ENCODE data around the gene ITPR1.

Gene ITPR1

GRCh38 chr3:4826237-4827100, 333.3 kb downstream of the ITPR1 start:
- Histone ChIP-seq H3K4me2 (peak overlapping the region; percentile 79), H3K36me3 (0 out of 2 replicates have a peak, but pooled peaks cover 9% of the 10 kb centered on the region), H3K4me1 (peaks cover 40% of the 10 kb centered on the region), H3K9me3 (no peaks in the 10 kb centered on the region), H4K20me1 (peaks cover 83% of the 10 kb centered on the region), H3K27ac (no peak overlapping the region), H3K27me3 (peaks cover 59% of the 10 kb centered on the region), H3K9ac (no peak overlapping the region), H3K4me3 (no peak overlapping the region)
- no peak for TF ChIP-seq Cebpa-rat (IDR thresholded peaks at IDR 0.05)

- H3K9me3 ChIP-seq, result no peaks in the 10 kb centered on the region
- peaks cover 83% of the 10 kb centered on the region for H4K20me1 ChIP-seq
- no peak for TF ChIP-seq Cebpa-rat (IDR thresholded peaks at IDR 0.05)
- H3K4me3 ChIP-seq, result no peak overlapping the region
- H3K4me2 ChIP-seq, result peak overlapping the region; percentile 79
- no peak overlapping the region for H3K27ac ChIP-seq
- H3K27me3 ChIP-seq, result peaks cover 49% of the 10 kb centered on the region
- peaks cover 45% of the 10 kb centered on the region for H3K4me1 ChIP-seq
- 0 out of 2 replicates have a peak, but pooled peaks cover 9% of the 10 kb centered on the region for H3K36me3 ChIP-seq
- no peak overlapping the region for H3K9ac ChIP-seq
These were observed 334.6 kb downstream of the ITPR1 start for GRCh38 chr3:4827767-4828166.

GRCh38 chr3:4828279-4829030, 335.3 kb downstream of the ITPR1 start:
- no peak overlapping the region for H3K4me2 ChIP-seq
- H4K20me1 ChIP-seq, result peaks cover 81% of the 10 kb centered on the region
- H3K4me3 ChIP-seq, result no peak overlapping the region
- no peaks in the 10 kb centered on the region for H3K9me3 ChIP-seq
- 0 out of 2 replicates have a peak, but pooled peaks cover 9% of the 10 kb centered on the region for H3K36me3 ChIP-seq
- TF ChIP-seq Cebpa-rat (IDR thresholded peaks at IDR 0.05), result no peak
- H3K9ac ChIP-seq, result no peak overlapping the region
- peaks cover 47% of the 10 kb centered on the region for H3K4me1 ChIP-seq
- H3K27me3 ChIP-seq, result peaks cover 49% of the 10 kb centered on the region
- H3K27ac ChIP-seq, result no peak overlapping the region

GRCh38 chr3:4829031-4829394, 335.9 kb downstream of the ITPR1 start:
- no peak overlapping the region for H3K4me3 ChIP-seq
- H3K36me3 ChIP-seq, result 0 out of 2 replicates have a peak, but pooled peaks cover 6% of the 10 kb centered on the region
- H4K20me1 ChIP-seq, result peaks cover 81% of the 10 kb centered on the region

GRCh38 chr3:4830586-4830914, 337.4 kb downstream of the ITPR1 start:
- H3K4me3 ChIP-seq, result no peak overlapping the region
- no peak overlapping the region for H3K27ac ChIP-seq
- H4K20me1 ChIP-seq, result peaks cover 78% of the 10 kb centered on the region
- H3K4me1 ChIP-seq, result peaks cover 68% of the 10 kb centered on the region
- H3K9me3 ChIP-seq, result no peaks in the 10 kb centered on the region
- peak overlapping the region; percentile 74 for H3K4me2 ChIP-seq
- H3K36me3 ChIP-seq, result no peaks in the 10 kb centered on the region
- H3K9ac ChIP-seq, result no peak overlapping the region
- no peak for TF ChIP-seq Cebpa-rat (IDR thresholded peaks at IDR 0.05)
- peaks cover 32% of the 10 kb centered on the region for H3K27me3 ChIP-seq

More at GRCh38 chr3:4829031-4829394, 335.9 kb downstream of the ITPR1 start:
- Histone ChIP-seq H3K4me2 (no peak overlapping the region), H3K4me1 (peaks cover 53% of the 10 kb centered on the region), H3K9ac (no peak overlapping the region), H3K9me3 (no peaks in the 10 kb centered on the region), H3K27me3 (peaks cover 47% of the 10 kb centered on the region), H3K27ac (no peak overlapping the region)
- no peak for TF ChIP-seq Cebpa-rat (IDR thresholded peaks at IDR 0.05)

GRCh38 chr3:4831580-4831950, 338.4 kb downstream of the ITPR1 start:
- H3K4me2 ChIP-seq, result peak overlapping the region; percentile 74
- no peak overlapping the region for H3K4me3 ChIP-seq
- no peak overlapping the region for H3K27ac ChIP-seq
- no peak overlapping the region for H3K9ac ChIP-seq
- H3K4me1 ChIP-seq, result peaks cover 66% of the 10 kb centered on the region
- peaks cover 22% of the 10 kb centered on the region for H3K27me3 ChIP-seq
- H4K20me1 ChIP-seq, result peaks cover 74% of the 10 kb centered on the region
- TF ChIP-seq Cebpa-rat (IDR thresholded peaks at IDR 0.05), result no peak
- H3K36me3 ChIP-seq, result no peaks in the 10 kb centered on the region
- H3K9me3 ChIP-seq, result no peaks in the 10 kb centered on the region

- Histone ChIP-seq H3K4me2 (peak overlapping the region; percentile 62), H3K27me3 (peaks cover 7% of the 10 kb centered on the region), H3K9me3 (no peaks in the 10 kb centered on the region), H3K27ac (no peak overlapping the region), H3K9ac (no peak overlapping the region), H3K4me3 (no peak overlapping the region), H3K36me3 (peaks cover 8% of the 10 kb centered on the region; the same call in 1 of the 2 replicates), H3K4me1 (peaks cover 57% of the 10 kb centered on the region), H4K20me1 (peaks cover 55% of the 10 kb centered on the region)
- no peak for TF ChIP-seq Cebpa-rat (IDR thresholded peaks at IDR 0.05)
These were observed 340.3 kb downstream of the ITPR1 start for GRCh38 chr3:4833471-4833870.

- no peak overlapping the region for H3K27ac ChIP-seq
- no peak overlapping the region for H3K9ac ChIP-seq
- H3K4me2 ChIP-seq, result peak overlapping the region; percentile 62
- TF ChIP-seq Cebpa-rat (IDR thresholded peaks at IDR 0.05), result no peak
- H3K4me3 ChIP-seq, result no peak overlapping the region
- peaks cover 45% of the 10 kb centered on the region for H4K20me1 ChIP-seq
- H3K4me1 ChIP-seq, result peaks cover 64% of the 10 kb centered on the region
- H3K9me3 ChIP-seq, result no peaks in the 10 kb centered on the region
- H3K36me3 ChIP-seq, result peaks cover 13% of the 10 kb centered on the region; the same call in 1 of the 2 replicates
- H3K27me3 ChIP-seq, result no peaks in the 10 kb centered on the region
These were observed 341.3 kb downstream of the ITPR1 start for GRCh38 chr3:4834403-4834866.

GRCh38 chr3:4835616-4836043, 342.5 kb downstream of the ITPR1 start:
- no peaks in the 10 kb centered on the region for H3K9me3 ChIP-seq
- peaks cover 60% of the 10 kb centered on the region for H3K4me1 ChIP-seq
- H3K27me3 ChIP-seq, result no peaks in the 10 kb centered on the region
- H3K4me3 ChIP-seq, result no peak overlapping the region
- H3K27ac ChIP-seq, result no peak overlapping the region
- peak overlapping the region; percentile 60 for H3K4me2 ChIP-seq
- H3K9ac ChIP-seq, result no peak overlapping the region
- TF ChIP-seq Cebpa-rat (IDR thresholded peaks at IDR 0.05), result no peak
- H3K36me3 ChIP-seq, result peaks cover 13% of the 10 kb centered on the region; the same call in 1 of the 2 replicates
- peaks cover 45% of the 10 kb centered on the region for H4K20me1 ChIP-seq

GRCh38 chr3:4836516-4836915, 343.4 kb downstream of the ITPR1 start:
- Histone ChIP-seq H3K9me3 (no peaks in the 10 kb centered on the region), H3K27ac (no peak overlapping the region), H3K4me3 (no peak overlapping the region), H3K9ac (no peak overlapping the region), H3K4me1 (peaks cover 51% of the 10 kb centered on the region), H3K27me3 (peaks cover 6% of the 10 kb centered on the region; the same call in 1 of the 2 replicates), H3K4me2 (no peak overlapping the region), H4K20me1 (peaks cover 42% of the 10 kb centered on the region), H3K36me3 (peaks cover 13% of the 10 kb centered on the region; the same call in 1 of the 2 replicates)
- no peak for TF ChIP-seq Cebpa-rat (IDR thresholded peaks at IDR 0.05)
